ENCODE measurements around the gene EXD2.
"Not testable (repeated sequence)": the region's sequence is repeated elsewhere in the genome, so short reads cannot be mapped to it uniquely, and the experiment has no call there.

DNA sequence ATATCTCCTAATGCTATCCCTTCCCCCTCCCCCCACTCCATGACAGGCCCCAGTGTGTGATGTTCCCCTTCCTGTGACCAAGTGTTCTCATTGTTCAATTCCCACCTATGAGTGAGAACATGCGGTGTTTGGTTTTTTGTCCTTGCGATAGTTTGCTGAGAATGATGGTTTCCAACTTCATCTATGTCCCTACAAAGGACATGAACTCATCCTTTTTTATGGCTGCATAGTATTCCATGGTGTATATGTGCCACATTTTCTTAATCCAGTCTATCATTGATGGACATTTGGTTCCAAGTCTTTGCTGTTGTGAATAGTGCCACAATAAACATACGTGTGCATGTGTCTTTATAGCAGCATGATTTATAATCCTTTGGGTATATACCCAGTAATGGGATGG is 26.4 kb downstream of the EXD2 start:
- TF ChIP-seq, protein P1, sequence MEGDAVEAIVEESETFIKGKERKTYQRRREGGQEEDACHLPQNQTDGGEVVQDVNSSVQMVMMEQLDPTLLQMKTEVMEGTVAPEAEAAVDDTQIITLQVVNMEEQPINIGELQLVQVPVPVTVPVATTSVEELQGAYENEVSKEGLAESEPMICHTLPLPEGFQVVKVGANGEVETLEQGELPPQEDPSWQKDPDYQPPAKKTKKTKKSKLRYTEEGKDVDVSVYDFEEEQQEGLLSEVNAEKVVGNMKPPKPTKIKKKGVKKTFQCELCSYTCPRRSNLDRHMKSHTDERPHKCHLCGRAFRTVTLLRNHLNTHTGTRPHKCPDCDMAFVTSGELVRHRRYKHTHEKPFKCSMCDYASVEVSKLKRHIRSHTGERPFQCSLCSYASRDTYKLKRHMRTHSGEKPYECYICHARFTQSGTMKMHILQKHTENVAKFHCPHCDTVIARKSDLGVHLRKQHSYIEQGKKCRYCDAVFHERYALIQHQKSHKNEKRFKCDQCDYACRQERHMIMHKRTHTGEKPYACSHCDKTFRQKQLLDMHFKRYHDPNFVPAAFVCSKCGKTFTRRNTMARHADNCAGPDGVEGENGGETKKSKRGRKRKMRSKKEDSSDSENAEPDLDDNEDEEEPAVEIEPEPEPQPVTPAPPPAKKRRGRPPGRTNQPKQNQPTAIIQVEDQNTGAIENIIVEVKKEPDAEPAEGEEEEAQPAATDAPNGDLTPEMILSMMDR (IDR thresholded peaks at IDR 0.05): not testable (repeated sequence)
- TF ChIP-seq POLR2A (IDR thresholded peaks at IDR 0.05; ENCODE audit: low read depth); EP300 (IDR thresholded peaks at IDR 0.05); POLR2AphosphoS5 (IDR thresholded peaks at IDR 0.05): not testable (repeated sequence)

Measured in esophagus muscularis mucosa (tissue), 4 donors.